ENCODE data around the gene SYNPO2. TPM values are rescaled to one million over a fixed set of nuclear protein-coding genes. Genes with fewer than 3 reads are reported as not detected.

The SYNPO2 gene
- total RNA-seq, 1 experiment from 2014 or later, result 0.87 TPM

DNA sequence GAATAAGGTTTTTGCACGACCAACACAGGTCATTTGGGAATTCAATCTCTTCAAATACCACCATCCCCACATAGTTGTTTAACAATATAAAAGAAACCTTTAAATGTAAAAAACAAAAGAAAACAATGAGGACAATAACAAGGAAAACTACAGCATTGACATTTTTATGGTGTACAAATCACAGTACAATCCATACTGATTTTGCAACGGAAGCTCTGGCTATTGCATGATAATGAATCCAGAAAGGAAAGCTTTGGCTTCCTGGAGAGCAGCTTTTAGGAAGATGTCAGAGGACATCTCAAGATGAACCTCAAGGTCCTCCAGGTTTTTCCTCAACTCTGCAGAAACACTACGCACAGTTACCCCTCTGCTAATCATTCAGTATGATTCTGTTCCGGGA is 135.4 kb downstream of the SYNPO2 start:
- H3K79me2 ChIP-seq (ENCODE audit: low read depth), result no peaks in the 10 kb centered on the region
- H4K20me1 ChIP-seq (ENCODE audit: insufficient read depth), result no peaks in the 10 kb centered on the region
- DNase-seq, result no peak
- BruUV-seq (replicated peaks), result no TSS peak
- no peak overlapping the region for H3K4me2 ChIP-seq
- TF ChIP-seq EZH2 (IDR thresholded peaks at IDR 0.05; ENCODE audit: low read depth), result no peak
- TF ChIP-seq CTCF (conservative IDR thresholded peaks at IDR 0.05), result no peak
- ChIA-PET POLR2A (ENCODE audit: unreplicated experiment) (no interaction called here), CTCF (no interaction called here)
- no peaks in the 10 kb centered on the region for H3K9me2 ChIP-seq (ENCODE audit: insufficient read depth)
- H3K36me3 ChIP-seq (ENCODE audit: low read depth), result no peaks in the 10 kb centered on the region
- no peak overlapping the region for H3K4me3 ChIP-seq
- H3K27ac ChIP-seq, result no peak overlapping the region
- peaks cover 11% of the 10 kb centered on the region; the same call in 1 of the 2 replicates for H3F3A ChIP-seq (ENCODE audit: insufficient read depth, low read depth)
- peaks cover 20% of the 10 kb centered on the region for H3K4me1 ChIP-seq (replicated peaks; ENCODE audit: insufficient read depth)
- no peaks in the 10 kb centered on the region for H3K9me3 ChIP-seq (ENCODE audit: insufficient read depth, low read depth)
- H2AFZ ChIP-seq, result no peak overlapping the region
- intact Hi-C loops (cut with micrococcal nuclease; ENCODE audit: unreplicated experiment), result no loop called here
- H3K27me3 ChIP-seq (ENCODE audit: insufficient read depth, low read depth), result no peaks in the 10 kb centered on the region

DNA sequence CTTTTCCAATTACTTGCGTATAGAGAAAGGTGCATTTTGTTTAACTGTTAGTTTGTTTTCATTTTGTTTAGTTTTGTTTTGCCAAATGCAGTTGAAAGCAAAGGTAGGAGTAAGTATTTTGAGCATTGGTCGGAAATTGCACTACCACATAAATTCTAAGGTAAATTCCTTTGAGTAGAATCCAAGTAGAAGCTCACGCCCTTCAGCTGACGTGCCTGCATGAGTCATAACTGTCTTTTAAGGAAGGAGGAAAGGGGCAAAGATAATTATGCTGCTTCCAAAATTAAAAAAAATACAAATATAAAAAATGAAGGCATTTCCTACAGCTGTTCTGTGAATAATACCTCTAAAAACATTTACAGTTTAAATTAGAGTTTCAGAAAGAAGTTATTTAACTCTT is 136.8 kb downstream of the SYNPO2 start:
- Histone ChIP-seq H3K36me3 (ENCODE audit: low read depth) (no peaks in the 10 kb centered on the region), H3K79me2 (ENCODE audit: low read depth) (no peaks in the 10 kb centered on the region), H3F3A (ENCODE audit: insufficient read depth, low read depth) (peaks cover 11% of the 10 kb centered on the region; the same call in 1 of the 2 replicates), H3K27ac (peak overlapping the region; percentile 97), H3K9me3 (ENCODE audit: insufficient read depth, low read depth) (no peaks in the 10 kb centered on the region), H3K4me3 (peak overlapping the region; percentile 53), H2AFZ (peak overlapping the region; percentile 80), H3K27me3 (ENCODE audit: insufficient read depth, low read depth) (no peaks in the 10 kb centered on the region), H4K20me1 (ENCODE audit: insufficient read depth) (no peaks in the 10 kb centered on the region), H3K4me2 (peak overlapping the region; percentile 94), H3K4me1 (replicated peaks; ENCODE audit: insufficient read depth) (peaks cover 20% of the 10 kb centered on the region), H3K9me2 (ENCODE audit: insufficient read depth) (no peaks in the 10 kb centered on the region)
- peak; percentile 23 to 71 for DNase-seq
- no peak for TF ChIP-seq CTCF (conservative IDR thresholded peaks at IDR 0.05)
- TF ChIP-seq EZH2 (IDR thresholded peaks at IDR 0.05; ENCODE audit: low read depth), result no peak
- ChIA-PET CTCF (interaction anchor here (0.6 kb wide), 1 partner anchor 158 kb away, joined by 3 read pairs; no protein-coding TSS in a partner anchor), POLR2A (ENCODE audit: unreplicated experiment) (interaction anchor here (0.6 to 1.0 kb wide), 2 partner anchors 187 to 1887 kb away, joined by 3 to 17 read pairs; partner anchors contain the start of gene USP53)
- TSS peak; percentile 82 for BruUV-seq (replicated peaks)
- intact Hi-C loops (cut with micrococcal nuclease; ENCODE audit: unreplicated experiment), result loop anchor here (5.0 kb wide), 1 partner anchor 77 kb away; no protein-coding TSS in a partner anchor

GRCh38 chr4:119025916-119026661 is 137.4 kb downstream of the SYNPO2 start:
- BruUV-seq (replicated peaks), result no TSS peak
- POLR2A ChIA-PET (ENCODE audit: unreplicated experiment), result interaction anchor here (0.6 to 1.0 kb wide), 2 partner anchors 187 to 1886 kb away, joined by 3 to 17 read pairs; partner anchors contain the start of gene USP53
- DNase-seq, result peak; percentile 12 to 81
- peak overlapping the region; percentile 80 for H2AFZ ChIP-seq
- TF ChIP-seq CTCF (conservative IDR thresholded peaks at IDR 0.05) (no peak), EZH2 (IDR thresholded peaks at IDR 0.05; ENCODE audit: low read depth) (no peak)
- peak overlapping the region; percentile 97 for H3K27ac ChIP-seq
- peak overlapping the region; percentile 53; the same call in 1 of the 2 replicates for H3K4me3 ChIP-seq
- CTCF ChIA-PET, result no interaction called here
- no peaks in the 10 kb centered on the region for H3K9me3 ChIP-seq (ENCODE audit: insufficient read depth, low read depth)
- H3K36me3 ChIP-seq (ENCODE audit: low read depth), result no peaks in the 10 kb centered on the region
- no peaks in the 10 kb centered on the region for H3K27me3 ChIP-seq (ENCODE audit: insufficient read depth, low read depth)
- no peaks in the 10 kb centered on the region for H3K79me2 ChIP-seq (ENCODE audit: low read depth)
- H3F3A ChIP-seq (ENCODE audit: insufficient read depth, low read depth), result peaks cover 11% of the 10 kb centered on the region; the same call in 1 of the 2 replicates
- peak overlapping the region; percentile 94 for H3K4me2 ChIP-seq
- H3K4me1 ChIP-seq (replicated peaks; ENCODE audit: insufficient read depth), result peaks cover 20% of the 10 kb centered on the region
- no peaks in the 10 kb centered on the region for H3K9me2 ChIP-seq (ENCODE audit: insufficient read depth)
- intact Hi-C loops (cut with micrococcal nuclease; ENCODE audit: unreplicated experiment), result loop anchor here (5.0 kb wide), 1 partner anchor 76 kb away; no protein-coding TSS in a partner anchor
- no peaks in the 10 kb centered on the region for H4K20me1 ChIP-seq (ENCODE audit: insufficient read depth)

All from PC-9 (cell line).